Activated CD4-positive, alpha-beta memory T cell treated with anti-CD3 and anti-CD28 coated beads, Interleukin-2, amount 10 ng/mL, durations not matched to agents 7 days and 5 days (primary cell): ENCODE measurements around the gene ARHGEF6. TPM values are rescaled to one million over a fixed set of nuclear protein-coding genes. Genes with fewer than 3 reads are reported as not detected.
A peak's percentile ranks its signal among the peaks of the same experiment; 100 is the strongest.

ENCODE experiments used
- CTCF ChIA-PET: fragments of 350-600 bp; sonication (Branson Sonifier 250); formaldehyde crosslinking; loops from one replicate; lab custom pipeline; 2021; ENCODE audit warnings: antibody characterized with exemption, inconsistent platforms; lab: Charles Lee
- POLR2A ChIA-PET: fragments of 350-600 bp; sonication (Branson Sonifier 250); formaldehyde crosslinking; loops from one replicate; lab custom pipeline; 2021; ENCODE audit warnings: antibody characterized with exemption; lab: Charles Lee
- DNase-seq: peaks from one replicate; pipeline ENCODE4 v3.0.0-alpha.2; 2020
- H3K27ac Mint-ChIP-seq: one replicate; pipeline ENCODE4 v1.8.0; 2021; ENCODE audit warnings: mild to moderate bottlenecking, mixed read lengths
- H3K27me3 Mint-ChIP-seq: one replicate; pipeline ENCODE4 v1.8.0; 2021; ENCODE audit warnings: mixed read lengths
- H3K36me3 Mint-ChIP-seq: one replicate; pipeline ENCODE4 v1.8.0; 2021; ENCODE audit warnings: low read depth, mixed read lengths
- H3K4me1 Mint-ChIP-seq: one replicate; pipeline ENCODE4 v1.8.0; 2021; ENCODE audit warnings: mixed read lengths
- H3K4me3 Mint-ChIP-seq: one replicate; pipeline ENCODE4 v1.8.0; 2021; ENCODE audit warnings: mild to moderate bottlenecking, mixed read lengths
- H3K9me3 Mint-ChIP-seq: one replicate; pipeline ENCODE4 v1.8.0; 2021; ENCODE audit warnings: mixed read lengths
- total RNA-seq, 2 experiments: library from RNA; stranded (reverse); gene quantifications; one replicate each; pipeline ENCODE4 v1.2.3, GENCODE V29; 2021

Gene ARHGEF6
- total RNA-seq, 2 experiments from 2014 or later: 119 to 121 TPM

DNA sequence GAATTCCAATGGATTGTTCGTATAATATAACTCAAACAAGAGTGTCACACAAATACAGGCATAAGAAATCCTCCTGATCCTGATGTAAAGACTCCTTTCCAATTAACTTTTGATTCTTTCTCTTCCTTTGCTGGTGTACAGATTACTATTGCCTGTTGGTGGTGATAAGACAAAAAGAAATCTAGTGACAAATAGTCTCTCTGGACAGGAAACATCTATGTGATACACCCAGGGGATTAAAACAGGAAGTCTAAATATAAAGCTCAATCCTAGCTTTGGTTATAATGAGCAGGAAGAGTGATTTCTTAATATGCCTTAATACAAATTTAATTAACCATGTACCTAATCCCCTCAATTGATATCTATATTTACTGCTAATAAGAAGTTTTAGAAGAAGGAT lies 45.1 kb downstream of the ARHGEF6 start:
- no peak overlapping the region for H3K27ac Mint-ChIP-seq
- H3K4me3 Mint-ChIP-seq: no peak overlapping the region
- H3K9me3 Mint-ChIP-seq: no peaks in the 10 kb centered on the region
- ChIA-PET CTCF (no interaction called here), POLR2A (no interaction called here)
- DNase-seq: no peak
- peaks cover 64% of the 10 kb centered on the region for H3K36me3 Mint-ChIP-seq
- peaks cover 31% of the 10 kb centered on the region for H3K4me1 Mint-ChIP-seq
- no peaks in the 10 kb centered on the region for H3K27me3 Mint-ChIP-seq

- Mint-ChIP-seq H3K36me3 (peaks cover 58% of the 10 kb centered on the region), H3K27ac (no peak overlapping the region), H3K9me3 (no peaks in the 10 kb centered on the region), H3K4me1 (peaks cover 32% of the 10 kb centered on the region), H3K4me3 (no peak overlapping the region), H3K27me3 (no peaks in the 10 kb centered on the region)
- CTCF ChIA-PET: interaction anchor here (1.0 kb wide), 1 partner anchor 149 kb away, joined by 3 read pairs; no protein-coding TSS in a partner anchor
- POLR2A ChIA-PET: interaction anchor here (1.2 kb wide), 1 partner anchor 14 kb away, joined by 3 read pairs; no protein-coding TSS in a partner anchor
- DNase-seq: no peak
Measured at GRCh38 chrX:136733613-136734012, 47.1 kb downstream of the ARHGEF6 start.

DNA sequence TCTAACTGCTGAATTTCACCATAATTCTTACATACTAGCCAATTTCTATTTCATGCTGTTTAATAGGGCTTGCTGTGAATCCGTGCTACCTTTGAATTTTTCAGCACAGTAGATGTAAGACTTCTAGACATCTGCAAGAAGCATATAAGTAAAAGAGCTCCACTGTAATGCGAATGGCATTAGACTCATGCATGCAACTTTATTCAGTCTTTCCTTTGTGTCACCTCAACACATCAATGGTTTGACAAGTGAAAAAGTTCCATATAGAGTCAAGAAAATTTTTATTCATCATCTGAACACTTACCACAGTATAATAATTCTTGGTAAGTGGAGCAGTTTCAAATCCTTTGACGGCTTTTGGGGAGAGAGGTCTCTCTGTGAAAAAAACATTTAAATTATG lies 48.9 kb downstream of the ARHGEF6 start:
- H3K36me3 Mint-ChIP-seq: peaks cover 52% of the 10 kb centered on the region
- no peaks in the 10 kb centered on the region for H3K9me3 Mint-ChIP-seq
- H3K4me1 Mint-ChIP-seq: peaks cover 43% of the 10 kb centered on the region
- ChIA-PET CTCF (no interaction called here), POLR2A (no interaction called here)
- H3K4me3 Mint-ChIP-seq: no peak overlapping the region
- no peak overlapping the region for H3K27ac Mint-ChIP-seq
- H3K27me3 Mint-ChIP-seq: no peaks in the 10 kb centered on the region
- DNase-seq: no peak

DNA sequence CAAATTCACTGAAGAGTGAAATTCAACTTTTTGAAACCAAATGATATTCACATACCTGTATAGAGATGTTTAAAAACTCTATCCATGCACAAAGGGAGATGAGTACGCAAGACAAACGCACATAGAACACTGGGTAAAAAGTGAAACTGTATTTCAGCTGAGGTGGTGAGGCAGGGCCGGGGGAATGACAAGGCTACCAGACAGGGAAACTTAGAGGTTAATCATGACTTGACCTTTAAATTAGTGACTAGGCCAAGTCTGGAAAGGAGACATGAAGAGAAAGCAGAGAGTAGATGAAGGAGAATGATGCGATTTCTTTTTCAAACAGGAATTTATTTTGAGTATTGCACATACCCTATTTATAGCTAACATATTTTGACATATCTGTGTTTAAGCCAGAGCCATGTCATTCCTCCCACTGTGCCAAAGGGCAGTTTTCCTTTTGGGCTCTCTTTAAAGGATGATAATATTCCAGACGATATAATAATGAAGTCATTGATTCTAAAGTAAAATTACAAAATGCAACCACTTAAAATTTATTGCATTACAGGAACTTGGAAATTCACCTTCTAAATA lies 49.4 kb downstream of the ARHGEF6 start:
- DNase-seq: no peak
- Mint-ChIP-seq H3K4me1 (peaks cover 44% of the 10 kb centered on the region), H3K27ac (peak overlapping the region; percentile 32), H3K4me3 (peak overlapping the region; percentile 3), H3K36me3 (peaks cover 51% of the 10 kb centered on the region), H3K9me3 (no peaks in the 10 kb centered on the region), H3K27me3 (no peaks in the 10 kb centered on the region)
- CTCF ChIA-PET: interaction anchor here (0.7 kb wide), 1 partner anchor 20 kb away, joined by 3 read pairs; no protein-coding TSS in a partner anchor
- POLR2A ChIA-PET: no interaction called here

DNA sequence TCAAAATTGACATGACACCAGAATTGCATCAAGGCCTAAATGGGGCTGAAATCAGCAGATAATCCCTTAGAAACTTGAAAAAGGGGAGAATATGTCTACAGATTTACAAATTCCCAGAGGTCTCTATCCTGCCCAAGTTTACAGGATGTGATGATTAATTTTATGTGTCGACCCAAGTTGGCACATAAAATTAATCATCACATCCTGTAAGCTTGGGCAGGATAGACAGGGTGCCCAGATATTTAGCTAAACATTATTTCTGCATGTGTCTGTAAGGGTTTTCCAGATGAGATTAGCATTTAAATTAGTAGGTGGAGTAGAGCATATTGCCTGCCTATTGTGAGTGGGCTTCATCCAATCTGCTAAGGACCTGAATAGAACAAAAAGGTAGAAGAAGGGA lies 52.3 kb downstream of the ARHGEF6 start:
- no peak for DNase-seq
- ChIA-PET POLR2A (interaction anchor here (0.8 to 2.9 kb wide), 4 partner anchors 19 to 151 kb away, joined by 3 to 13 read pairs (median 4); partner anchors contain the start of gene RBMX), CTCF (no interaction called here)
- H3K4me1 Mint-ChIP-seq: peaks cover 32% of the 10 kb centered on the region
- H3K27ac Mint-ChIP-seq: peak overlapping the region; percentile 50
- H3K36me3 Mint-ChIP-seq: peaks cover 44% of the 10 kb centered on the region
- H3K9me3 Mint-ChIP-seq: no peaks in the 10 kb centered on the region
- no peaks in the 10 kb centered on the region for H3K27me3 Mint-ChIP-seq
- no peak overlapping the region for H3K4me3 Mint-ChIP-seq

DNA sequence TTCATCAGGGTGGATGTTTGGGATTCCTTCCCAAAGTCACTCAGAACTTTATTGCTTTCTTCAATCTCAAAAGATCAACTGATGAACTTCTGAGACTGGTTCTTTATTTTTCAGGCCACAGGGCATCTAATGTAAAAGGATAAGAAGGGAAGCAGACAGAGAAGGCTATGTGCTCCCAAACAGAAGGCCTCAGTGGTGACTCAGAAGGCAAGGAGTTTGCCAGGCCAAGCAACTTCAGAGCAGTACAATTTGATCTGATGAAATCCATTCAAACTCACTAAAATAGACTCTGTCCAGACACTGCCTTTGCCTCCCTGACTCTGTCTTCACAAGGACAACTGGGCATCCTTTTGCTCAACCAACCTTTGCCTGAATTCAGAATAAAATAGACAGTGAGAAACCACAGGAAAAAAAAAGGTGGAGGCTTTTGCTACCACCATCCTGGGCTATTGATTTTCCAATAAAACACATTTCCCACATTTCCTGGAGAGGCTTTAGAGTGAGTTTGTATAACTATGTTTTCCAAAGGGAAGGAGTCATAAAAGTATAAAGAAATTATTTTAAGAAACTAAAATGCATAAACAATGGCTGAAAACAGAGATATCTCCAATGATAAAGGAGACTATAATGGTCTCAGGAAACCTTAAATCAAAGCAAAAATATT lies 55.2 kb downstream of the ARHGEF6 start:
- Mint-ChIP-seq H3K27ac (no peak overlapping the region), H3K36me3 (peaks cover 59% of the 10 kb centered on the region), H3K4me3 (no peak overlapping the region), H3K27me3 (no peaks in the 10 kb centered on the region), H3K9me3 (peaks cover 3% of the 10 kb centered on the region), H3K4me1 (peaks cover 25% of the 10 kb centered on the region)
- CTCF ChIA-PET: no interaction called here
- POLR2A ChIA-PET: no interaction called here
- DNase-seq: no peak

DNA sequence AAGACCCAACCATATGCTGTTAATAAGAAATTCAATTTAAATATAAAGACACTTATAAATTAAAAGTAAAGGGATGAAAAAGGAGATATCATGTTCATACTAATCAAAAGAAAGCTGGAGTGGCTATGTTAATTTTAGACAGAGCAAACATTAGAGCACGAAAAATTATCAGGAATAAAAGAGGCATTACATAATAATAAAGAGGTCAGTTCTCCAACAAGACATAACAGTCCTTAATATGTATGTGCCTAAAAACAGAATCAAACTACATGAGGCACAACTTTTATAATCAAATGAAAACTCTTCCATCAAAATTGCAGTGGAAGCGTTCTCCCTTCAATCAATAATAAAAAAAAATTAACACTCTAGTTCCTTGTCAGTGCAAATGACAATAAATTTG lies 62.6 kb downstream of the ARHGEF6 start:
- CTCF ChIA-PET: no interaction called here

DNA sequence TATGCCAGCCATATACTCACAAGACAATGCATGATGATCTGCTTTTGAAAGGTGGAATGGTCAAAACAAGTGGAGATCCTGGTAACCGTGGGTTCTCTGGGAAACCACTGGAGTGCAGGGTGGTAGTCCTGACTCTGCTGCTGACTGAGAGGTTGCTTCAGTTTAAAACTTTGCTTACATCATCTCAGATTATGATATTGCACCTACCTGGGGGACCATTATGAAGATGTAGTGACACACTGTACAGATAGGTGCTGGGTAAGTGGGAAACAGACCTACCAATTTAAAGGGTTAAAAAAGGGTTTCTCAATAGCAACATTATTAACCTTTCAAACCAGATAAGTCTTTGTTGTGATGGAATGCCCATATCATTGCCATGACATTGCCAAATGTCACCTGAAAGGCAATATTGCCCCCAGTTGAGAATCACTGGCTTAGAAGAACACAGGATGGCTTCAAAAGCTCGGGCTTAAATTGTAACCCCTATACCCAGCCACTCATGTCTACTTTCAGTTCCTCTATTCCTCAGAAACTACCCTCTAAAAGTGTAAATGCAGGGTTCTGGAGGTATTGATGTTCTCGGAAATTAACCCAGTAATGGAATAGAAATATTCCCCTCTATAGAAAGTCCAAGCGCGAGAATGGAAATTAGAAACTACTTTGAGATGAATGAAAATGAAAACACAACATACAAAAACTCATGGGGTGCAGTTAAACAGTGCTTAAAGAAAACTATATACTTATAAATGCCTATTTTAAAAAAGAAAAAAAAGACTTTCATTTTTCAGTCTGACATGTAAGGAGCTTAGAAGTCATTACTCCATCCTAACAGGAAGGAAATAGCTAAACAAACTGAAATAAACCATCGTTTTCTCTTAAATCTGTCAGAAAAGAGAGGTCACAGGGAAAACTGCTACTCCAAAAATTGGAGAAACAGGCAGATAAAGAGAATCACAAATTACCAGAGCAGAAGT lies 65.8 kb downstream of the ARHGEF6 start:
- ChIA-PET CTCF (no interaction called here), POLR2A (interaction anchor here (1.0 to 1.7 kb wide), 3 partner anchors 56 to 166 kb away, joined by 3 to 6 read pairs (median 5); partner anchors contain the start of gene RBMX)
- Mint-ChIP-seq H3K4me3 (peak overlapping the region; percentile 65), H3K9me3 (no peaks in the 10 kb centered on the region), H3K4me1 (peaks cover 66% of the 10 kb centered on the region), H3K27me3 (no peaks in the 10 kb centered on the region), H3K36me3 (peaks cover 27% of the 10 kb centered on the region), H3K27ac (peak overlapping the region; percentile 89)
- no peak for DNase-seq

More for the DNA sequence above, 62.6 kb downstream of the ARHGEF6 start:
- no peak overlapping the region for H3K4me3 Mint-ChIP-seq
- H3K27ac Mint-ChIP-seq: no peak overlapping the region
- POLR2A ChIA-PET: no interaction called here
- H3K27me3 Mint-ChIP-seq: no peaks in the 10 kb centered on the region
- DNase-seq: no peak
- peaks cover 3% of the 10 kb centered on the region for H3K9me3 Mint-ChIP-seq
- H3K36me3 Mint-ChIP-seq: peaks cover 41% of the 10 kb centered on the region
- H3K4me1 Mint-ChIP-seq: peaks cover 47% of the 10 kb centered on the region

DNA sequence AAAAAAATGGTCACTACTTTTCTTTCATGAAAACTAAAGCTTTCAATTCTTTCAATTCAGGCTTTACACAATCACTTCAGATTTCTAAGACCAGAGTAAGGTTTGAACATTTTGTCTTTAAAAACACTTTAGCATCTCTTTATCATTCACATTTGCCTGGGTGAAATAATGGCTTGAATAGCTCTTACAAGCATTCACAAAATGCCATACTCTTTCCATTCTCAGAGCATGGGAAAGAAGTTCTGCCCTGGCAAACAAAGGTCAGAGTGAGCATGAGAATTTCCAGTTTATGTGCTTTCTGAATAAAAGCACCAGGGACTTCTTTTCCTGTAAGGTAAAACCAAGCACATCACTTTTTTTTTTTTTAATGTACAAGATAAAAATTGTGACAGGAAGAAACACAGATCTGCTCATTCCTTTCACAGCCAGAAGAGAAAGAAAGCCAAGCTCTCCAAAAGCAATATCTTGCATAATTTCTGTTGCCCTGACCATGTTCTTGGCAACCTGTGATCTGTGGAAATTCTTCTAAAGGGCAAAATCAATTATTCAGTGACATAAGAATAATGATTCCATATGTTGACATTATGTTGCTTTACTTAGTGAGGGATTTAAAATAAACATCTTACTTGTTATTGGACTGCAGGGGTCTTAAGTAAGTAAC lies 68.0 kb downstream of the ARHGEF6 start:
- CTCF ChIA-PET: interaction anchor here (0.8 to 1.0 kb wide), 2 partner anchors 54 to 154 kb away, joined by 3 to 4 read pairs; no protein-coding TSS in a partner anchor
- H3K4me1 Mint-ChIP-seq: peaks cover 66% of the 10 kb centered on the region
- H3K36me3 Mint-ChIP-seq: peaks cover 30% of the 10 kb centered on the region
- no peak overlapping the region for H3K4me3 Mint-ChIP-seq
- H3K27ac Mint-ChIP-seq: peak overlapping the region; percentile 47
- H3K9me3 Mint-ChIP-seq: no peaks in the 10 kb centered on the region
- DNase-seq: no peak
- POLR2A ChIA-PET: no interaction called here
- no peaks in the 10 kb centered on the region for H3K27me3 Mint-ChIP-seq

- H3K36me3 Mint-ChIP-seq: peaks cover 36% of the 10 kb centered on the region
- H3K27ac Mint-ChIP-seq: peak overlapping the region; percentile 85
- H3K4me1 Mint-ChIP-seq: peaks cover 50% of the 10 kb centered on the region
- H3K4me3 Mint-ChIP-seq: no peak overlapping the region
- DNase-seq: no peak
- CTCF ChIA-PET: interaction anchor here (0.8 to 1.3 kb wide), 3 partner anchors 20 to 213 kb away, joined by 3 read pairs; no protein-coding TSS in a partner anchor
- no peaks in the 10 kb centered on the region for H3K9me3 Mint-ChIP-seq
- H3K27me3 Mint-ChIP-seq: no peaks in the 10 kb centered on the region
- POLR2A ChIA-PET: interaction anchor here (1.3 kb wide), 1 partner anchor 68 kb away, joined by 5 read pairs; no protein-coding TSS in a partner anchor
Measured at GRCh38 chrX:136711147-136711546, 69.6 kb downstream of the ARHGEF6 start.

DNA sequence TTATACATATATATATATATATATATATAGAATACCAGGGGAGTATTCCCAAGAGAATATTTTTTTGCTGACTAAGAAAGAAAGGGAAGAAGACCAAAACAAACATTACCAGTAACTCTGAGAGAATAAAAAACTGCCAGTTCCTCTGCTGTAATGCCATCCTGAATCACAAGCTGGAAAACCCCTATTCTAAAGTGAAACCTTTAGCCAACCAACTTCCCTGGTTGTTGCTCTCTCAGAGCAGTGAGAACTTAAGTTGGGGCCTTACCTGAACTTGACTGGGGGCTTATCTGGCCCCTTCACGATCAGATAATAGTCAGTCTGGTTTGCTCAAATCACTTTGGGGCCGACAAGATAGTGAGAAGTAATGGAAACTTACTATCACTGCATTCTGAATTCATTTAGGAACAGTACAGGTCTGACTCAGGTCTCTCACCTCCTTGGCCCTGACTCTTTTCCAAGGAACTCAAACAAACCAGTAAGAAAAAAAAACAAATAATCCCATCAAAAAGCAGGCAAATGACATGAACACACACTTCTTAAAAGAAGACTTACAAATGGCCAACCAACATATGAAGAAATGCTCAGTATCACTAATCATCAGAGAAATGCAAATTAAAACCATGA lies 70.3 kb downstream of the ARHGEF6 start:
- Mint-ChIP-seq H3K9me3 (no peaks in the 10 kb centered on the region), H3K36me3 (peaks cover 43% of the 10 kb centered on the region), H3K27ac (peak overlapping the region; percentile 85), H3K27me3 (no peaks in the 10 kb centered on the region), H3K4me3 (peak overlapping the region; percentile 5), H3K4me1 (peaks cover 44% of the 10 kb centered on the region)
- no peak for DNase-seq
- CTCF ChIA-PET: interaction anchor here (0.8 to 1.3 kb wide), 3 partner anchors 21 to 212 kb away, joined by 3 read pairs; no protein-coding TSS in a partner anchor
- POLR2A ChIA-PET: interaction anchor here (1.3 kb wide), 1 partner anchor 68 kb away, joined by 5 read pairs; no protein-coding TSS in a partner anchor
